ENCODE results near the gene TULP4.

GRCh38 chr6:158457131-158457530, 144.9 kb downstream of the TULP4 start:
- TF ChIP-seq CTCF (IDR thresholded peaks at IDR 0.05) (no peak), EZH2 (IDR thresholded peaks at IDR 0.05; ENCODE audit: borderline replicate concordance, insufficient read depth, low read depth, low read length, poor library complexity, severe bottlenecking) (no peak)
